Measurements from ENCODE around the gene SDF2.
"Not testable (repeated sequence)": the region's sequence is repeated elsewhere in the genome, so short reads cannot be mapped to it uniquely, and the experiment has no call there.

Gene SDF2

DNA sequence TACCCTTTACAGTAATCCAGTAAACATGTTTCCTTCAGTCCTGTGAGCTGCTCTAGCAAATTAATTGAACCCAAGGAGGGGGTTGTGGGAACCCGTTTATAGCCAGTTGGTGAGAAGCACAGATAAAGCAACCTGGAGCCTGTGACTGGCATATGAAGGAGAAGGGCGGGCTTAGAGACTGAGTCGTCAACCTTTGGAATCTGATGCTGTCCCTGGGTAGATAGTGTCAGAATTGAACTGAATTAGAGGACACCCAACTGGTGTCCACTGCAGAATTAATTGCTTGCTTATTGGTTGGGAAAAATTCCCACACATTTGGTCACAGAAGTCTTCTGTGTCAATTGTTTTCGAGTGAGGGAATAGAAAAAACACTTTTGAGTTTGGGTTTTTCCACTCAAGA, 34.9 kb downstream of the SDF2 start:
- no peak for DNase-seq (ENCODE audit: low read depth)

DNA sequence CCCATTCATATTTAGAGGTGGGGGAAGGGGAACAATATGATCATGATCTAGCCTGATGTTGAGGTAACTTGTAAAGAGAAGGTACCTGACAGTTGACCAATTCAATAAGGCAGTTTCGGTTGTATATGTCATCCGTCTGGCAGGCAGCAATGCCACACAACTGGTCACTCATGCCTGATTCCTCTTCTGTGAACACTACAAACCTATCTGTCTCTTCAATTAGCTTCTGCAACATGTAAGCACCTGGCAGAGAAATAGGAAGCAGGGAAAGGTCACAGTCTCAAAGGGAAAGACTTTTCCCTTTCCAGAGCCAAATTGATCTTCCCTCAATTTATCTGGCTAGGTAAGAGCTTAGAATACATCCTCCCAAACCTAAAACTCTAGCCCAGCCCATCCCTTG, 37.6 kb downstream of the SDF2 start:
- no peak for DNase-seq (ENCODE audit: low read depth)

DNA sequence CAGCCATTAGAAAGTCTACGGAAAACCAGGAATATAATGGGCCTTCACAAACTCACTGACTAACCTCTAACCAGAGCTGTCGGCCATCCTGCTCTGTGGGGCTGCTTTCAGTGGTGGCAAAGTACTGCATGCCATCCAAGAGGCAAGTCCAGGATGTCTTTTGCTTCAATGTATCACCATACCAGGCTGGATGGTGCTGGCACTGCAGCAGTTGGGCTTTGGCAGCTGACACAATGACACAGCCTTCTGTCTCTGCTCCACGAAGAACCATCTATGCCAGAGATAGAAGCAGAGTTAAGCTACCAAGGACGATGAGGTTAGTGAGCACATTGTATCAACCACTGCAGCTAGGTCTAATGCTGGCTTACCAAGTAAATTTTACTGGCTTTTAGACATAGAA, 38.0 kb downstream of the SDF2 start:
- no peak for DNase-seq (ENCODE audit: low read depth)

DNA sequence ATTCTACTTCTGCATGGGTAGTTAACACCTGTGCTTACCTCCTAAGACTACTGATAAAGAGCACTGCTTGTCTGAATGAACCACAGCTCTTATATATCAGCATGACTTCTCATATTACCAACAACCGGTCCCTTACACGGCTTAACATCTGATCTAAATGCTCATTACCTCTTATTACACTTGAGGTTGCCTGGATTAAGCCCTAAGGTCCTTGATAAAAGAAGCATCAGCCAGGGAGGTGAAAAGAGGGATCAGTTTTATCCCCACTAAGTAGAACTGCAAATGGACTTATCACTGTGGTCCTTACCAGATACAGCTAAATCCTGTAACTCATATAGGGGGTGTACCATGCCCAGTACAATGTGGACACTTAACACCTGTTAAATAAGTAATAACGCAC, 39.5 kb downstream of the SDF2 start:
- DNase-seq (ENCODE audit: low read depth): no peak

DNA sequence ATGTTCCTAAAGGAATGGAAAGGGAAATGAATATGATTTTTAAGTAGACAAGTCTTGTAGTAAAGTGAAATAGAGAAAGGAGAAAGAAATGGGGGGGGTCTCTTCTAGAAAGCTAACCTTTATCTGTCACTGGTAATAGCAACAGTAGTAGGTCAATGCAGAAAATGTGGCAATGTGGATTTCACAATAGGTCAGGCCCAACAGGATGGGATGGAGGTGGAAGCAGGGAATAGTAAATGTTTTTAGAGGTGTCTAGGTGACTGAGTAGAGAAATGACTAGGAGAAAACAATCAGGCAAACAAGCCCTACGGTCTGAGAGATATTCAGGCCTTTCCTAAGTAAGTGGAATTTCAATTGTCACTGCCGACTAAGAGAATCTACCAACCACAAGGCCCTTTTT, 41.7 kb downstream of the SDF2 start:
- DNase-seq (ENCODE audit: low read depth): no peak

DNA sequence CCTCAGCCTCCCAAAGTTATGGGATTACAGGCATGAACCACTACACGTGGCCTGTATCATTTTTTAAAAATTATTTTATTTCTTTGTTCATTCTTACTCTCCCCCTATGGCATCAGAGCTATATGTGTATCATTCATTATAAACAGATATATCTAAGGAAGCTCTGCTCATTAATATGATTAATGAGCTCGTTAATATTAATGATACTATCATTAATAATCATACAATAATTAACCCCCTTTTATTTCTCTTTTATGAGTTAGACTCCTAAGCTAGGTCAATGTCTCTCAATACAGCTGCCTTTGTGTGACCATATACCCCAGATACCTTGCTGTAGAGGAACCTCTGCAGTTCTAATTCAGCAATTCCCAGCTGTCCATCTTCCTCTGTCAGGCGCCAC, 43.2 kb downstream of the SDF2 start:
- no peak for DNase-seq (ENCODE audit: low read depth)

DNA sequence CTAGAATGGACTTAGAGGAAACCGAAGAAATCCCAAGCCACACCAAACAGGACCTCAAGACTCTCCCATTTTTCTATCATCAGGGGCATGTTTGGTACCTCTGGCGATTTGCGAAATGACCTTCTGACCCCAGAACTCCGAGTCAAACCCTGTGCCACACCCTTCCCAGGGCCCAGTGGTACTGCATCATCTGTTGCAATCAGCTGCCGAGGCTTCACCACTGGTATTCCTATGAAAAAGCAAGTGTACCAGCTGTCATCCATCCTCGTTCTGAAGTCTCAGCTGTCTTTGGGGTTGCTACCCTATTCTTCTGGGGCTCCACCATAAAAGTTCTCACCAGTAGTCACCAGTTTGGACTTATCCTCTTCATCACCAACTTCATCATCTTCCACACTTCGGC, 45.4 kb downstream of the SDF2 start:
- DNase-seq (ENCODE audit: low read depth): no peak

DNA sequence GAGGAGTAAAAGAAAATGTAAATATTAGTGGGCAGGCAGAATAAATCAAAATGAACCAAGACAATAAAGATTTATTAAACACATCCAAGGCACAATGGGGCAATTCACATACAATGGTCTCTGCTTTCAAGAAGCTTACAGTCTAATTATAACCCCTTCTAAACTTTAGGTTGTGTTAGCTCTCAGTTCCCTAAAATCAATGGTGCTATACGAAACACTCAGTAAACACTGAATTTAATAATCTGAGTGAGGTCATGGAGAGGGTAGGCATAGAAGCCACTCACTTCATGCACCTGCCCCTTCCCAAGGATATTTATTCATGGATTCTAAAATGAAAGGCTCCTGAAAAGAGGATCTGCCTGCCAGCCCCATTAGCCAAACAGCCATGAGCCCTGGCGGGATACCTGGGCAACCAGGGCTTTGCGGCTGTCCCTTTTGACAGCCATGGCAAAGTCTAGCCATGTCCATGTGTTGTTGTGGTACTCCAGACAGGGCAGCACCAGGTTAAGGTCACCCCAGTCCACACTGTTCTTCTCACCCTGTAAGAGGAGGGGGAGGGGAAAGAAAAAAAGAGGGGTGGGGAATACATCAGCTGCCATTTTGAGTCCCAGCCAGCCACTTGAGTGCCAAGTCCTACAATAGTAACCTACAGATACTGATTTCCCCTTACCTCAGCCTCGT, 46.3 kb downstream of the SDF2 start:
- no peak for DNase-seq (ENCODE audit: low read depth)

DNA sequence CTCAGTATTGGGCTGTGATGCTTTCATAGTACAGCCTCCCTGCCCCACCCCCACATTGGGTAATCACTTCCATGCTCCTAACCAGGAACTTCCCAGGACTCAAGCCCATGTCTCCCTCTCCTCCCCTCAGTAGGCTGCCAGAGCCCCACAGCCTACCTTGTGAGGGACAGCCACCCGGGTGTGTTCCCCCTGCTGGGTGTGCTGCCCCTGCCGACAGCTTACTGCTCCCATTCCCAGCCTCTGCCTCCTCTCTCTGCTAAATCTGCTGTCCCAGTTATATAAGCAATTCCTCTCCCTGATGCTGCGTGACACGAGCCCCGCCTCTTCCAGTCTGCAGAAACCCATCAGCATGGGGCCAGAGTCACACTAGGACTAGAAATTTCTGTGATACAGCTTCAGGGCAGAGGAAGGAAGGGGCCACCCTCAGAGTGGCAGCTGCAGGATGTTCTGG, 47.8 kb downstream of the SDF2 start, which contains the start of gene RSKR:
Gene RSKR, minus strand, starts transcription at position 255 of the 451 bp plus-strand sequence. Its CDS starts 24 bp downstream, at position 231.
- no peak for DNase-seq (ENCODE audit: low read depth)

DNA sequence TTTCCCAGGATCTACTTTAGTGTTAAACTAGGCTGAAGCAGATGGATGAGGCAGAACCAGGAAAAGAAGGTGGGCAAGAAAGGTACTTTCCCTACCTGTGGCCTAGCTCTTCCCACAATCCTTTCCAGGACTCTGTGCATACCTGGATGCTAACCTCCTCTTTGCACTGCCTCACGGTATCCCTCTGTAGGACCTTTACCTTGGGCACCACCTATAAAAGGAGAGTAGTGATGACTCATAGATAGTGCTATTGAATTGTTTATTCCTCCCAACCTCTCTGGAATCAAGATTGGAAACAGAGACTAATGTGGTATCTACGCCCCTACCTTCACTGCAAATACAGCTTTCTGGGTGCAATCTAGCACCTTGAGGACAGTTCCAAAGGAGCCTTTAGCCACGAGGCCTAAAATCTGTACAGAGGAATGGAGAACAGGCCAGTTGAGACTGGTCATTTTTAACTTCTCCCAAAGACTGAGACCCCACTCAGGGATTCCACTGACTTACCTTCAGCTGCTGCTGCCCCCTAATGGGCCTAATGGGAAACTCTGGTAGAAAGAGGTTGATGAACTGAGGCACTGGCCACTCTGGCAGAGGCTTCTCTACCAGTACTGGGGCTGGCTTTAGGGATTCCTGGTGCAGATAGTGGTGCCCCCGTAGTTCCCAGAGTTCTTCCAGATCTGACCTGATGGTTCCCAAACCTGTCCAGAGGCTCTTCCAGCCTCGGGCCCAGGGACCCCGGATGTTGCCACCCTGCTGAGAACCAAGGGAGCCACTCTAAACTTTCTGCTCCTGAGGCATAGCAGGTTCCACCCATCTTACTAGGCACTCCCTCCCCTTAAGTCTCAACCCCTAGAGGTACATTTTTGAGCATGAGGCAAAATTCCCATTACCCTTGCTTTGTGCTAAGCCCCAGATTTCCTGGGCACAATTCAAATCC, 48.5 kb downstream of the SDF2 start:
- DNase-seq (ENCODE audit: low read depth): peak; percentile 21

DNA sequence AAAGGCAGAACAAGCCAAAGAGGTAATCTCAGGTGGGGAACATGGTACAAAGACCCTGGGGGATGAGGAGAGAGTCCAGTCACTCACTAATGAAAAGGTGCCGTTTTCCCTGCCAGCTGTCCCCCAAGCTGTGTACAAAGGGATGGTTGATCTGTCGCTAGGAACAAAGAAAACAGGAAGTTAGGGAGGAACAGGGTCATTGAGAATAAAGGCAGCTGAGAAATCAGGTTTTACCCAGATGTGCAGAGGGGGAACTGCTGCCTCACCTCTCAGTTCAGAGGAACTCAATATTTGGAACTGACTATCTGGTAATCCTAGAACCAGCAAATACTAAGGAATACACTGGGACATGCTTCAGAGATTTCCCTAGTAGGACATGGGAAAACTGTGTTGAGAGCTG, 49.2 kb downstream of the SDF2 start:
- no peak for DNase-seq (ENCODE audit: low read depth)

DNA sequence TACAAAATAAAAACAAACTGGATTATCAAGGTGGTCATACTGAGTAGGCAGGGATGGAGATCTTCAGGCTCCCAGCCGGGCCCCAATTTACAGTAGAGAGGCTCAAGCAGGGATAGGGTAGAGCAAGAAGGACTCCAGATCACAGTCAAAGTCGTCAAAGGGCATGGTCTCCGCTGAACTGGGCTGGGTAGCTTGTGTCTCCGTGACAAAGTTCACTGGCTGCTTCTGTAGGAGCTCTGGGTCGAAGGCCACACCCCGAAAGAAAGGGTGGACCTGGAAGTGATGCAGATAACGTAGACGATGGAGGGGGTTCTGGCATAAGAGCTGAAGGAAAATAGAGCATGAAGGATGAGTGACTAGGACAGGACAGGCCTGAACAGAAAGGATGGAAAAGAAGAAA, 51.3 kb downstream of the SDF2 start:
- no peak for DNase-seq (ENCODE audit: low read depth)

DNA sequence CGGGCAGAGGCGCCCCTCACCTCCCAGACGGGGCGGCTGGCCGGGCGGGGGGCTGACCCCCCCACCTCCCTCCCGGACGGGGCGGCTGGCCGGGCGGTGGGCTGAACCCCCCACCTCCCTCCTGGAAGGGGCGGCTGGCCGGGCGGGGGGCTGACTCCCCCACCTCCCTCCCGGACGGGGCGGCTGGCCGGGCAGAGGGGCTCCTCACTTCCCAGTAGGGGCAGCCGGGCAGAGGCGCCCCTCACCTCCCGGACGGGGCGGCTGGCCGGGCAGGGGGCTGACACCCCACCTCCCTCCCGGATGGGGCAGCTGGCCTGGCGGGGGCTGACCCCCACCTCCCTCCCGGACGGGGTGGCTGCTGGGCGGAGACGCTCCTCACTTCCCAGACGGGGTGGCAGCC, 57.7 kb downstream of the SDF2 start:
- DNase-seq (ENCODE audit: low read depth): not testable (repeated sequence)

DNA sequence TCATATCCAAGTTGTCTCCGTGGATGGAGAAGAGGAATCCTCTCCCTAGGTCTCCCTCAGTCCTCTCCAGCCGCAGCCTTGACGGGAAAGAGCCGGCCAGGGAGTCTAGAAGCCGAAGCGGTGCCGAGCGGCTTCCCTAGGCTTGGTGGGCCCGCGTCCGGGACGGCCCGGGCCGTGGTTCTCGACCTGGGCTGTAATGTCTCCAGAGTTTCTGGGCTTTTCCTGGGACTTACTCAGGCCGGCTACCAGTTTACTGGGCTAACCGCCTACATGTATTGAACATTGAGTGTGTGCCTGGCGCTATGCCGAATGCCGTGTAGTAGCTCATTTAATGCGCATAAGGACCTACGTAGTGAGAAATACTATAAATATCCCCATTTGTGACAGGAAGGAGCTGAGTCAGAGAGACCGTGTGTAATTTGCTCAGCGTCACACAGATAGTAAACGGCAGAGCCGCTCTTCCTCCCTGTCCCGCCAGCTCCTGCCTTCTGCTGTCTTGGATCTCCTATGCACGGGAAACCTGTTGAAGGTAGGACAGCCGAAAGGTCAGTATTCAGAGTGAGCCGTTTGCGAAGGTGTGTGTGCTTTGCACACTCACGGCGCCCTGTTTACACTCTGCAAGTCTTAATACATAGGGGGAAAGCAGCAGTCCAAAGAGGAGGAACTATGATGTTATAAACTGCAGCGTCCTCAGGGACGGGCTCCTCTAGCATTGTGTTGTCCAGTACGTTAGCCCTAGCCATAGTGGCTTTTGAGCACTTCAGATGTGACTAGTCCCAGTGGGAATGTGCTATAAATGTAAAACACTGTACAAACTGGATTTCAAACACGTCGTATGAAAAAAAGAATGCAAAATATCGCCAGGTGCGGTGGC, 62.2 kb downstream of the SDF2 start:
- peak; percentile 72 for DNase-seq (ENCODE audit: low read depth)

DNA sequence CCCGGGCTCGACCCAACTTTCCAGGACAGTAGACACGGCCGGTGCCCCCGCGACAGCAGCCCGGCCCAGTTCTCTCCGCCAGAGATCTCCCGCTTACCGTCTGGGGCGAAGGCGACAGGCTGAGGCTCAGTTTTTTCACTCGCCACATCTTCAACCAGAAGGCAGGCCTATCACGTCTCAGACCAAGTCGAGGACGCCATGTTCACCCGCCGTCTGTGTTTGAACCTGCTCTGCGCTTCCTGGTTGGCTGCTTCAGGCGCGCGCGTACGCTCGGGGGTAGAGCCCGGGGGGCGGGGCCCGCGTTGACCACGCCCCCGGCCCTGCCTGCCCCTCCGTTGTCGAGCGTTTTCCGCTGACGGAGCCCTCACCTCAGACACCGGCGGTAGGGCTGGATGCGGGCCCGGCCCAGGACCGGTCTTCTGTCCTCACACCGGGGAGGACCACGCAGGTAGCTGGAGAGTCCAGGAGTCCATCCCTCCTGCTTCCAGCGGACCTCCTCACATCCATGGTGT, 62.9 kb downstream of the SDF2 start, which contains the start of gene SPAG5:
Gene SPAG5, minus strand, starts transcription at position 227 of the 512 bp plus-strand sequence. Its CDS starts 79 bp downstream, at position 148.
- DNase-seq (ENCODE audit: low read depth): peak; percentile 89

DNA sequence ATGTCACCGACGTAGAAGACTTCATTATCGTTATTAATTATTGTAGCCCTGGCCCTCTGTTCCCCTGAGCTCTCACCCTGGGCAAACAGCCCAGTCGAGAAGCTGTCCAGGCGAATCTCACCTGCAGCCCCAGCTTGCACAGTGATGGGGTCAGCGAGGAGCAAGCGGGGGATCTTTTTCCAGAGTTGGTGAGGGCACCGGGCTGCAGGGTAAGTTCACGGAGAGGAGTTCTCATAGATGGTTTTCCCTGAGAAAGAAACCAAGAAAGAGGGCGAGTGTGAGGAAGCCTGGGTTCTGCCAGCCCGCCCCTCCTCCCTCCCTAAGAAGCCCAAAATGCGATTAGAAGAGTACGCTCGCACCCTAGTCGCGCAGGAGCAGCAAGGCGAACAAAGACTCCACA, 63.3 kb downstream of the SDF2 start:
- DNase-seq (ENCODE audit: low read depth): no peak

All from fibroblast of the conjunctiva (primary cell).